Endodermal cell (in vitro differentiated cells): Measurements from ENCODE around the gene MBP. TPM values are rescaled to one million over a fixed set of nuclear protein-coding genes. Genes with fewer than 3 reads are reported as not detected.

Experiments used
- DNase-seq: peaks from one replicate; pipeline ENCODE4 v3.0.0-alpha.2; 2017
- H3K27ac ChIP-seq: 2 replicates; pipeline ENCODE4 v1.5.1; 2013; ENCODE audit warnings: mild to moderate bottlenecking, low read depth, low read length, moderate library complexity
- H3K27me3 ChIP-seq: 2 replicates; pipeline ENCODE4 v1.6.1; 2013; ENCODE audit warnings: mild to moderate bottlenecking, low read length, moderate library complexity; ENCODE audit not compliant: insufficient read depth, control insufficient read depth, poor library complexity, severe bottlenecking
- H3K36me3 ChIP-seq: 2 replicates; pipeline ENCODE4 v1.7.0; 2013; ENCODE audit warnings: mild to moderate bottlenecking, low read length, moderate library complexity; ENCODE audit not compliant: control insufficient read depth, insufficient read depth
- H3K4me1 ChIP-seq: one replicate; pipeline ENCODE4 v1.7.0; 2013; ENCODE audit warnings: low read length; ENCODE audit not compliant: control insufficient read depth, insufficient read depth
- H3K4me3 ChIP-seq: 2 replicates; pipeline ENCODE4 v1.5.1; 2013; ENCODE audit warnings: mild to moderate bottlenecking, low read length, moderate library complexity
- H3K9ac ChIP-seq: 2 replicates; pipeline ENCODE4 v1.6.1; 2013; ENCODE audit warnings: mild to moderate bottlenecking, low read length, moderate library complexity; ENCODE audit not compliant: poor library complexity, severe bottlenecking; ENCODE audit errors: extremely low read depth
- H3K9me3 ChIP-seq: 2 replicates; pipeline ENCODE4 v1.6.1; 2013; ENCODE audit warnings: mild to moderate bottlenecking, low read length, moderate library complexity; ENCODE audit not compliant: control insufficient read depth
- H3K27ac Mint-ChIP-seq: 2 replicates; pipeline ENCODE4 v1.8.0; 2020; ENCODE audit warnings: mixed read lengths
- H3K27me3 Mint-ChIP-seq: 2 replicates; pipeline ENCODE4 v1.8.0; 2021; ENCODE audit warnings: mild to moderate bottlenecking, mixed read lengths; ENCODE audit not compliant: insufficient read depth
- H3K36me3 Mint-ChIP-seq: 2 replicates; pipeline ENCODE4 v1.8.0; 2020; ENCODE audit warnings: low read depth, mixed read lengths
- H3K4me1 Mint-ChIP-seq: 2 replicates; pipeline ENCODE4 v1.8.0; 2020; ENCODE audit warnings: mixed read lengths
- H3K4me3 Mint-ChIP-seq: 2 replicates; pipeline ENCODE4 v1.8.0; 2020; ENCODE audit warnings: mild to moderate bottlenecking, moderate library complexity, mixed read lengths
- H3K9me3 Mint-ChIP-seq: 2 replicates; pipeline ENCODE4 v1.8.0; 2020; ENCODE audit warnings: mild to moderate bottlenecking, mixed read lengths
- WGBS, 2 experiments: methylation state at CpG; one replicate each; pipeline versions ENCODE4 v1.1.5 to v1.1.7; 2013; ENCODE audit warnings: missing lambda C conversion rate in 2 of 2, mixed read lengths in 1 of 2; ENCODE audit not compliant: insufficient coverage in 1 of 2, insufficient read length in 1 of 2; 5-methylcytosine and 5-hydroxymethylcytosine counted together
- total RNA-seq, 2 donors: library from RNA; stranded (reverse); fragmentation: NEBNext Ultra II Directional in 1 of 2; extraction: Animal tissue kit (Norgen Biotek cat#: 25700) in 1 of 2; gene quantifications; 2 replicates in 1 of 2; 3 replicates in 1 of 2; pipeline ENCODE4 v1.2.1, GENCODE V29; 2021
- TF ChIP-seq, protein P1 (sequence below): fragments of 200-600 bp; sonication (generic); conservative IDR thresholded peaks from 2 replicates; pipeline ENCODE4 v1.5.0; 2021; ENCODE audit warnings: antibody characterized with exemption, mild to moderate bottlenecking

Gene MBP
- total RNA-seq, 2 donors from 2014 or later, result 16.3 to 19.0 TPM

DNA sequence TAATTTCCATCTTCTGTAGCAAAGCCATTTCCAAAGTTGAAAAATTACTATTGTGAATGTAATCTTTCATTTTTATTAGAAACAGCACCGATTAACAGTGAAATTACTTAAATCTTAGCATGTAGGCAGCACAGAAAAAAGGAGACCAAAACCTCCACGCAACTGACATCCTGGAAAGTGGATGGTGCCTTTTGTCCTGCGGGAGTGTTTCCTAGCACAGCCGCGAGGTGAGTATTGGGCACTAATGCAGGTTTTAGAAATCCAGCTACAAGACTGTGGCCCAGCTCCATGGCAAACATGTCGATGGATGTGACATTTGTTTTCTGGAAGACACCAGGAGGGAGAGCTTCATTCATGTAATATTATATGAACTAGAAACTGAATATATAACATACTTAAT lies 86.9 kb downstream of the MBP start:
- Histone ChIP-seq H3K27ac (no peak overlapping the region), H3K9me3 (no peaks in the 10 kb centered on the region), H3K4me3 (no peak overlapping the region), H3K27me3 (no peaks in the 10 kb centered on the region), H3K4me1 (no peaks in the 10 kb centered on the region), H3K36me3 (no peaks in the 10 kb centered on the region), H3K9ac (no peak overlapping the region)
- Mint-ChIP-seq H3K36me3 (no peaks in the 10 kb centered on the region), H3K27ac (no peak overlapping the region), H3K4me3 (no peak overlapping the region), H3K4me1 (peaks cover 3% of the 10 kb centered on the region), H3K27me3 (no peaks in the 10 kb centered on the region), H3K9me3 (no peaks in the 10 kb centered on the region)
- WGBS, 2 experiments, result 93% methylated on average over 5 to 6 of the region's 6 CpGs
- TF ChIP-seq, protein P1, sequence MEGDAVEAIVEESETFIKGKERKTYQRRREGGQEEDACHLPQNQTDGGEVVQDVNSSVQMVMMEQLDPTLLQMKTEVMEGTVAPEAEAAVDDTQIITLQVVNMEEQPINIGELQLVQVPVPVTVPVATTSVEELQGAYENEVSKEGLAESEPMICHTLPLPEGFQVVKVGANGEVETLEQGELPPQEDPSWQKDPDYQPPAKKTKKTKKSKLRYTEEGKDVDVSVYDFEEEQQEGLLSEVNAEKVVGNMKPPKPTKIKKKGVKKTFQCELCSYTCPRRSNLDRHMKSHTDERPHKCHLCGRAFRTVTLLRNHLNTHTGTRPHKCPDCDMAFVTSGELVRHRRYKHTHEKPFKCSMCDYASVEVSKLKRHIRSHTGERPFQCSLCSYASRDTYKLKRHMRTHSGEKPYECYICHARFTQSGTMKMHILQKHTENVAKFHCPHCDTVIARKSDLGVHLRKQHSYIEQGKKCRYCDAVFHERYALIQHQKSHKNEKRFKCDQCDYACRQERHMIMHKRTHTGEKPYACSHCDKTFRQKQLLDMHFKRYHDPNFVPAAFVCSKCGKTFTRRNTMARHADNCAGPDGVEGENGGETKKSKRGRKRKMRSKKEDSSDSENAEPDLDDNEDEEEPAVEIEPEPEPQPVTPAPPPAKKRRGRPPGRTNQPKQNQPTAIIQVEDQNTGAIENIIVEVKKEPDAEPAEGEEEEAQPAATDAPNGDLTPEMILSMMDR, result no peak
- DNase-seq, result no peak

DNA sequence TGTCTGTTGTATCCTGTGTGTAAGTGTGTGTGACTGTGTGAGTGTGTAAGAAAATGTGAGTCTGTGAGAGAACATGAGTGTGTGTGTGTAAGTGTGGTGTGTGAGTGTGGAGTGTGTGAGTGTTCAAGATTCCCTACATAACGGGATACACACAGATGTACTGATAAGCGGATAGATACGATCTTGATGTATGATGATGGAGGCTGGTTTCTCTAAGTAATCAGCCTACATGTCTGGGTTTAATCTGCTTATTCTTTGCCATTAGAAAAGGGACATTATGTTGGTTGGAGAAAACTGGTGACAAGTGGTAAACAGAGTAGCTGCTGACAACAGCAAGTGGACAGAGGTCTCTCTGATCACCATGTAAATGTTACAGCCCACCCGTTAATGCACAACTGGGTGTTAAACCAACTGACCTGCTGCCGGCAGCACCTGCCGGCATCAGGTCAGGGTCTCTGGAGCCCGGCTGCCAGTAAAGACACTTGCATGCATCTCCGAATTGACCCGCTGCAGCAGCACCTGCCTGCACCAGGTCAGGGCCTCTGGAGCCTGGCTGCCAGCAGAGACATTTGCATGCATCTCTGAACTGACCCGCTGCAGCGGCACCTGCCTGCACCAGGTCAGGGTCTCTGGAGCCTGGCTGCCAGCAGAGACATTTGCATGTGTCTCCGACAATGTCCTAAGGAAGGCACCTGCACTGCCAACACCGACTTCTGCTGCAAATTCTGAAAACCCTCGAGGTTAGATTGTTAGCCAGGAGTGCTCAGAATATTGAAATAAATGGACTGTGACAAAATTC lies 87.5 kb downstream of the MBP start:
- no peaks in the 10 kb centered on the region for H3K36me3 Mint-ChIP-seq
- no peaks in the 10 kb centered on the region for H3K27me3 Mint-ChIP-seq
- Histone ChIP-seq H3K9me3 (no peaks in the 10 kb centered on the region), H3K27ac (no peak overlapping the region), H3K4me3 (no peak overlapping the region), H3K27me3 (no peaks in the 10 kb centered on the region), H3K9ac (no peak overlapping the region), H3K4me1 (no peaks in the 10 kb centered on the region), H3K36me3 (no peaks in the 10 kb centered on the region)
- WGBS, 2 experiments, result 74 to 81% methylated on average over 12 to 14 of the region's 14 CpGs
- peaks cover 3% of the 10 kb centered on the region for H3K4me1 Mint-ChIP-seq
- no peak overlapping the region for H3K27ac Mint-ChIP-seq
- no peak overlapping the region for H3K4me3 Mint-ChIP-seq
- TF ChIP-seq, protein P1, result no peak
- peaks cover 2% of the 10 kb centered on the region for H3K9me3 Mint-ChIP-seq
- no peak for DNase-seq

DNA sequence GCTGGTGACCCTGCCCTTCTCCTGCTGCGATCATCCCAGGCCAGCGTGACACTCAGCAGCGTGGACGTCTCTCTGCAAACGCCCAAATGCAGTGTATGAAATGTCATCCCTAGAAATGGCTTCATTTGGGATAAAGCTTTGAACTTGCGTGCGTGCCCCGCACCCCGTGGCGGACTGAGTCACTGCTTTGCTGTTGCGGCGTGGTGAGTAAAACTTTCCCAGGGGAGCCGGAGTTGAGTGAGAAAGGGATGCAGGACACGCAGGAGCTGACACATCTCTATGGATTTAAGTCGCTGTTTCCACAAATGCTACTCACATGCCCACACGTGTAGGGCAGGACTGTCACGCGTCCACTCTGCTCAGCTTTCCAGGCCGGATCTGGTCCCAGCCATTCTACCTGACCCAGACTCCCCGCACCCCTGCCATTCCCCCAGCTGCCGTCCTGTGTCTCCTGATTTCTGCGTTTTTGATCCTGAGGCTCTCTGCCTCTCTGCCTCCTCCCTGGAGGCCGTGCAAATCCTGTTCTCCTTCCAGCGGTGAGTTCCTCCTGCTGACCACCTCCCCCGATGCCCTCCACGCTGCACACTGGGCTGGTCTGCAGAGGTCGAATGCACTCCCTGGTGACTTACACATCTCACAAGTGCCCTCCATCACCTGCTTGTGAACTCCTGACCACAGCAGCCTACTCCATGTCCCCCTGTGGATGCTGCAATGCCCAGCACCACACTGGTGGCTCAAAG lies 88.9 kb downstream of the MBP start:
- Histone ChIP-seq H3K9me3 (no peaks in the 10 kb centered on the region), H3K4me3 (no peak overlapping the region), H3K9ac (no peak overlapping the region), H3K36me3 (no peaks in the 10 kb centered on the region), H3K4me1 (no peaks in the 10 kb centered on the region), H3K27me3 (no peaks in the 10 kb centered on the region), H3K27ac (no peak overlapping the region)
- TF ChIP-seq, protein P1, result no peak
- Mint-ChIP-seq H3K9me3 (peaks cover 2% of the 10 kb centered on the region), H3K36me3 (no peaks in the 10 kb centered on the region), H3K4me3 (no peak overlapping the region), H3K27me3 (no peaks in the 10 kb centered on the region), H3K27ac (no peak overlapping the region), H3K4me1 (peaks cover 3% of the 10 kb centered on the region)
- no peak for DNase-seq
- 93 to 96% methylated on average over 24 to 27 of the region's 27 CpGs for WGBS, 2 experiments
